ENCODE measurements around the gene FUT8.

DNA sequence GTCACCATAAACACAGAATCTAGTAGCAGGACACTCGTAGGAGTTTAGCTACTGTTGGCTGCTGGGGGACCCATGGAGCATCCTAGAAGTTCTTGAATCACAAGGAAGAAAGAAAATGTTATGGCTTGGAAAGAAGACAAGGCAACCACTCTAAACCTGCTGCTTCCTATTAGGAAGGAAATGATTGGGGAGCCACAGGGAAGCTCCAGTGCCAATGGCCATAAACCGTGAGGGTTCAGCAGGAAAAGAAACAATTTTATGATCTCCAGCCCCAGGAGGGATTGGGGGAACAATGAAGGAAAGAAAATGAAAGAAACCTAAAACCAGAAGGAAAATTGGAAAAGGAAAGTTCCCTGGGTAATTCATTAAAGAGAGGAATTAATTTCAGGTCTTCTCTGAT is 372.0 kb downstream of the FUT8 start:
- TF ChIP-seq, protein P1, sequence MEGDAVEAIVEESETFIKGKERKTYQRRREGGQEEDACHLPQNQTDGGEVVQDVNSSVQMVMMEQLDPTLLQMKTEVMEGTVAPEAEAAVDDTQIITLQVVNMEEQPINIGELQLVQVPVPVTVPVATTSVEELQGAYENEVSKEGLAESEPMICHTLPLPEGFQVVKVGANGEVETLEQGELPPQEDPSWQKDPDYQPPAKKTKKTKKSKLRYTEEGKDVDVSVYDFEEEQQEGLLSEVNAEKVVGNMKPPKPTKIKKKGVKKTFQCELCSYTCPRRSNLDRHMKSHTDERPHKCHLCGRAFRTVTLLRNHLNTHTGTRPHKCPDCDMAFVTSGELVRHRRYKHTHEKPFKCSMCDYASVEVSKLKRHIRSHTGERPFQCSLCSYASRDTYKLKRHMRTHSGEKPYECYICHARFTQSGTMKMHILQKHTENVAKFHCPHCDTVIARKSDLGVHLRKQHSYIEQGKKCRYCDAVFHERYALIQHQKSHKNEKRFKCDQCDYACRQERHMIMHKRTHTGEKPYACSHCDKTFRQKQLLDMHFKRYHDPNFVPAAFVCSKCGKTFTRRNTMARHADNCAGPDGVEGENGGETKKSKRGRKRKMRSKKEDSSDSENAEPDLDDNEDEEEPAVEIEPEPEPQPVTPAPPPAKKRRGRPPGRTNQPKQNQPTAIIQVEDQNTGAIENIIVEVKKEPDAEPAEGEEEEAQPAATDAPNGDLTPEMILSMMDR (IDR thresholded peaks at IDR 0.05): no peak
- no peak for TF ChIP-seq POLR2A (IDR thresholded peaks at IDR 0.05)
